Measurements from ENCODE around the gene SORT1. TPM values are rescaled to one million over a fixed set of nuclear protein-coding genes. Genes with fewer than 3 reads are reported as not detected.

SORT1 gene
- total and polyA plus RNA-seq, 2 of the 8 experiments (the other 6 are each of a cell fraction or from before 2014, with no cell fraction given) = 18.7 to 69.6 TPM

DNA sequence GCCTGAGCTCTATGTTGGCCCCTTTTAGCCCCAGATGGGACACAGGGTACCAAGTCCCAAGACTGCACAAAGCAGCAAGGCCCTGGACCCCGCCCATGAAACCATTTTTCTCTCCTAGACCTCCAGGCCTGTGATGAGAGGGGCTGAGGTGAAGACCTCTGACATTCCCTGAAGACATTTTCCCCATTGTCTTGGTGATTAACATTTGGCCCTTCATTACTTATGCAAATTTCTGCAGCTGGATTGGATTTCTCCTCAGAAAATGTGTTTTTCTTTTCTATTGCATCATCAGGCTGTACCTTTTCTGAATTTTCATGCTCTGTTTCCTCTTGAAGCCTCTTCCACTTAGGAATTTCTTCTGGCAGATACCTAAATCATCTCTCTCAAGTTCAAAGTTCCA lies 36.8 kb upstream of the SORT1 start (continued):
- TF ChIP-seq PHF8 (conservative IDR thresholded peaks at IDR 0.05; ENCODE audit: low read depth, low read length) = no peak
